Trophoblast cell (in vitro differentiated cells and primary cell): ENCODE results near the gene RPTOR.

ENCODE experiments used
- DNase-seq, 2 donors: peaks; one replicate each; pipeline ENCODE4 v3.0.0-alpha.2; 2016
- H2AFZ ChIP-seq: 2 replicates; pipeline ENCODE4 v1.6.1; 2013; ENCODE audit warnings: low read length, moderate library complexity, mild to moderate bottlenecking; ENCODE audit not compliant: insufficient read depth, poor library complexity
- H2AK5ac ChIP-seq: 2 replicates; pipeline ENCODE4 v1.6.1; 2013; ENCODE audit warnings: mild to moderate bottlenecking, low read length
- H2BK120ac ChIP-seq: 2 replicates; pipeline ENCODE4 v1.6.1; 2013; ENCODE audit warnings: low read length, mild to moderate bottlenecking, moderate library complexity; ENCODE audit not compliant: insufficient read depth, poor library complexity
- H2BK12ac ChIP-seq: 2 replicates; pipeline ENCODE4 v1.6.1; 2013; ENCODE audit warnings: mild to moderate bottlenecking, low read length, moderate library complexity
- H2BK5ac ChIP-seq: 2 replicates; pipeline ENCODE4 v1.6.1; 2013; ENCODE audit warnings: low read length, low read depth, moderate library complexity, mild to moderate bottlenecking; ENCODE audit not compliant: poor library complexity
- H3K14ac ChIP-seq: 2 replicates; pipeline ENCODE4 v1.6.1; 2013; ENCODE audit warnings: mild to moderate bottlenecking, low read length
- H3K18ac ChIP-seq: 2 replicates; pipeline ENCODE4 v1.6.1; 2013; ENCODE audit warnings: mild to moderate bottlenecking, low read length
- H3K23ac ChIP-seq: 2 replicates; pipeline ENCODE4 v1.6.1; 2013; ENCODE audit warnings: low read length
- H3K27ac ChIP-seq: 2 replicates; pipeline ENCODE4 v1.5.1; 2013; ENCODE audit warnings: low read depth, mild to moderate bottlenecking, inconsistent platforms, low read length, moderate library complexity
- H3K27me3 ChIP-seq: 2 replicates; pipeline ENCODE4 v1.6.1; 2013; ENCODE audit warnings: inconsistent platforms, mild to moderate bottlenecking, low read length, moderate library complexity; ENCODE audit not compliant: insufficient read depth
- H3K36me3 ChIP-seq, 2 experiments: 1 replicate in 1 of 2; 2 replicates in 1 of 2; pipeline ENCODE4 v1.6.1; 2013; ENCODE audit warnings: low read length in 2 of 2, mild to moderate bottlenecking in 2 of 2, moderate library complexity in 1 of 2; ENCODE audit not compliant: insufficient read depth in 2 of 2, control insufficient read depth in 1 of 2
- H3K4ac ChIP-seq: 2 replicates; pipeline ENCODE4 v1.6.1; 2013; ENCODE audit warnings: low read depth, mild to moderate bottlenecking, low read length, moderate library complexity
- H3K4me1 ChIP-seq, 2 experiments: 1 replicate in 1 of 2; 2 replicates in 1 of 2; pipeline ENCODE4 v1.6.1; 2013; ENCODE audit warnings: low read length in 2 of 2, mild to moderate bottlenecking in 2 of 2, moderate library complexity in 1 of 2; ENCODE audit not compliant: insufficient read depth in 2 of 2, control insufficient read depth in 1 of 2
- H3K4me2 ChIP-seq: 2 replicates; pipeline ENCODE4 v1.6.1; 2013; ENCODE audit warnings: inconsistent platforms, mild to moderate bottlenecking, low read length, moderate library complexity
- H3K4me3 ChIP-seq: 2 replicates; pipeline ENCODE4 v1.5.1; 2013; ENCODE audit warnings: mild to moderate bottlenecking, low read depth, low read length, inconsistent platforms
- H3K79me1 ChIP-seq: one replicate; pipeline ENCODE4 v1.6.1; 2013; ENCODE audit warnings: low read length
- H3K79me2 ChIP-seq: 2 replicates; pipeline ENCODE4 v1.6.1; 2013; ENCODE audit warnings: low read length, mild to moderate bottlenecking; ENCODE audit not compliant: control insufficient read depth, insufficient read depth, poor library complexity
- H3K9ac ChIP-seq: 2 replicates; pipeline ENCODE4 v1.6.1; 2013; ENCODE audit warnings: mild to moderate bottlenecking, low read length
- H3K9me3 ChIP-seq: 2 replicates; pipeline ENCODE4 v1.6.1; 2013; ENCODE audit warnings: low read depth, mild to moderate bottlenecking, control low read depth, inconsistent platforms, low read length; ENCODE audit not compliant: insufficient read depth
- H4K12ac ChIP-seq: 2 replicates; pipeline ENCODE4 v1.6.1; 2013; ENCODE audit warnings: low read depth, mild to moderate bottlenecking, low read length, moderate library complexity
- H4K8ac ChIP-seq: 2 replicates; pipeline ENCODE4 v1.6.1; 2013; ENCODE audit warnings: low read depth, mild to moderate bottlenecking, low read length, moderate library complexity
- H4K91ac ChIP-seq: one replicate; pipeline ENCODE4 v1.6.1; 2013; ENCODE audit warnings: low read depth, mild to moderate bottlenecking, low read length, moderate library complexity
- WGBS: extraction: QIAGEN DNeasy Blood & Tissue Kit; methylation state at CpG from one replicate; pipeline ENCODE4 v1.1.7; 2013; ENCODE audit warnings: missing lambda C conversion rate; ENCODE audit not compliant: insufficient read length, insufficient coverage; ENCODE audit errors: extremely low coverage; 5-methylcytosine and 5-hydroxymethylcytosine counted together

RPTOR gene

GRCh38 chr17:80859002-80859941 is 314.6 kb downstream of the RPTOR start:
- Histone ChIP-seq H2AK5ac (no peak overlapping the region), H3K18ac (no peak overlapping the region), H4K12ac (no peak overlapping the region), H4K8ac (no peak overlapping the region), H3K79me1 (peaks cover 13% of the 10 kb centered on the region), H4K91ac (no peak overlapping the region), H3K4me3 (no peak overlapping the region), H3K14ac (no peak overlapping the region), H3K9me3 (peaks cover 3% of the 10 kb centered on the region), H3K9ac (no peak overlapping the region), H3K4ac (no peak overlapping the region), H3K23ac (no peak overlapping the region), H3K27ac (no peak overlapping the region), H3K79me2 (no peaks in the 10 kb centered on the region), H2BK120ac (peak overlapping the region; percentile 12), H3K36me3 (peaks cover 3 to 9% of the 10 kb centered on the region in 2 experiments), H2BK12ac (no peak overlapping the region), H3K27me3 (no peaks in the 10 kb centered on the region), H3K4me2 (no peak overlapping the region), H2AFZ (no peak overlapping the region), H3K4me1 (peaks cover 14% of the 10 kb centered on the region in 2 experiments), H2BK5ac (no peak overlapping the region)
- no CpG with 5 or more reads among the region's 40 CpGs for WGBS
- DNase-seq, result no peak

GRCh38 chr17:80860101-80860671 is 315.5 kb downstream of the RPTOR start:
- H3K4me3 ChIP-seq, result no peak overlapping the region
- DNase-seq, result no peak
- WGBS, result no CpG with 5 or more reads among the region's 20 CpGs
- H3K4me1 ChIP-seq, result peaks cover 14% of the 10 kb centered on the region in 2 experiments
- no peak overlapping the region for H3K4me2 ChIP-seq
- no peak overlapping the region for H2BK5ac ChIP-seq
- no peak overlapping the region for H4K8ac ChIP-seq
- H3K14ac ChIP-seq, result peak overlapping the region; percentile 22
- peaks cover 3% of the 10 kb centered on the region for H3K9me3 ChIP-seq
- peaks cover 3 to 9% of the 10 kb centered on the region in 2 experiments for H3K36me3 ChIP-seq
- H2AFZ ChIP-seq, result no peak overlapping the region
- no peak overlapping the region for H3K9ac ChIP-seq
- H3K27ac ChIP-seq, result no peak overlapping the region
- H3K27me3 ChIP-seq, result no peaks in the 10 kb centered on the region
- H4K12ac ChIP-seq, result no peak overlapping the region
- no peak overlapping the region for H2BK12ac ChIP-seq
- peaks cover 13% of the 10 kb centered on the region for H3K79me1 ChIP-seq
- no peak overlapping the region for H3K23ac ChIP-seq
- H4K91ac ChIP-seq, result no peak overlapping the region
- H3K18ac ChIP-seq, result no peak overlapping the region
- H2BK120ac ChIP-seq, result no peak overlapping the region
- H2AK5ac ChIP-seq, result no peak overlapping the region
- H3K4ac ChIP-seq, result no peak overlapping the region
- no peaks in the 10 kb centered on the region for H3K79me2 ChIP-seq

- Histone ChIP-seq H3K36me3 (peaks cover 3 to 9% of the 10 kb centered on the region in 2 experiments), H3K18ac (no peak overlapping the region), H2BK12ac (no peak overlapping the region), H3K4me2 (no peak overlapping the region), H3K23ac (no peak overlapping the region), H4K91ac (no peak overlapping the region), H2BK120ac (no peak overlapping the region), H3K4me3 (no peak overlapping the region), H2AK5ac (no peak overlapping the region), H3K4ac (no peak overlapping the region), H3K27me3 (no peaks in the 10 kb centered on the region), H3K9ac (no peak overlapping the region), H3K9me3 (peaks cover 3% of the 10 kb centered on the region), H3K79me2 (no peaks in the 10 kb centered on the region), H2AFZ (no peak overlapping the region), H2BK5ac (no peak overlapping the region), H3K14ac (no peak overlapping the region), H3K79me1 (peaks cover 8% of the 10 kb centered on the region), H4K12ac (no peak overlapping the region), H3K27ac (no peak overlapping the region), H3K4me1 (peaks cover 8 to 10% of the 10 kb centered on the region in 2 experiments), H4K8ac (no peak overlapping the region)
- no CpG with 5 or more reads among the region's 11 CpGs for WGBS
- no peak for DNase-seq
These were observed 316.2 kb downstream of the RPTOR start for GRCh38 chr17:80860703-80861417.

GRCh38 chr17:80861418-80861815 is 316.8 kb downstream of the RPTOR start:
- Histone ChIP-seq H3K9me3 (peaks cover 3% of the 10 kb centered on the region), H3K18ac (no peak overlapping the region), H2BK5ac (no peak overlapping the region), H2AFZ (no peak overlapping the region), H3K4me1 (peaks cover 6 to 7% of the 10 kb centered on the region in 2 experiments), H3K79me2 (no peaks in the 10 kb centered on the region), H3K27me3 (no peaks in the 10 kb centered on the region), H3K9ac (no peak overlapping the region), H3K79me1 (peaks cover 7% of the 10 kb centered on the region), H3K23ac (no peak overlapping the region), H3K36me3 (peaks cover 3 to 9% of the 10 kb centered on the region in 2 experiments), H2AK5ac (no peak overlapping the region), H3K4me2 (no peak overlapping the region), H2BK12ac (no peak overlapping the region), H4K91ac (no peak overlapping the region), H3K4me3 (no peak overlapping the region), H4K8ac (no peak overlapping the region), H3K14ac (no peak overlapping the region), H3K4ac (no peak overlapping the region), H3K27ac (no peak overlapping the region), H2BK120ac (no peak overlapping the region), H4K12ac (no peak overlapping the region)
- no peak for DNase-seq
- no CpG with 5 or more reads among the region's 11 CpGs for WGBS
